NOMO-1 (cell line): ENCODE results near the gene ZNF385A.

Source experiments
- DNase-seq, 2 experiments: peaks; one replicate each; lab custom pipeline; 2025; ENCODE audit not compliant: unreplicated experiment in 2 of 2; lab: John Stamatoyannopoulos, UW

The ZNF385A gene

GRCh38 chr12:54393743-54394142 is 9.2 kb upstream of the ZNF385A start:
- DNase-seq: peak; percentile 46 to 53

- no peak for DNase-seq
These were observed 8.7 kb upstream of the ZNF385A start for GRCh38 chr12:54393207-54393609.

DNA sequence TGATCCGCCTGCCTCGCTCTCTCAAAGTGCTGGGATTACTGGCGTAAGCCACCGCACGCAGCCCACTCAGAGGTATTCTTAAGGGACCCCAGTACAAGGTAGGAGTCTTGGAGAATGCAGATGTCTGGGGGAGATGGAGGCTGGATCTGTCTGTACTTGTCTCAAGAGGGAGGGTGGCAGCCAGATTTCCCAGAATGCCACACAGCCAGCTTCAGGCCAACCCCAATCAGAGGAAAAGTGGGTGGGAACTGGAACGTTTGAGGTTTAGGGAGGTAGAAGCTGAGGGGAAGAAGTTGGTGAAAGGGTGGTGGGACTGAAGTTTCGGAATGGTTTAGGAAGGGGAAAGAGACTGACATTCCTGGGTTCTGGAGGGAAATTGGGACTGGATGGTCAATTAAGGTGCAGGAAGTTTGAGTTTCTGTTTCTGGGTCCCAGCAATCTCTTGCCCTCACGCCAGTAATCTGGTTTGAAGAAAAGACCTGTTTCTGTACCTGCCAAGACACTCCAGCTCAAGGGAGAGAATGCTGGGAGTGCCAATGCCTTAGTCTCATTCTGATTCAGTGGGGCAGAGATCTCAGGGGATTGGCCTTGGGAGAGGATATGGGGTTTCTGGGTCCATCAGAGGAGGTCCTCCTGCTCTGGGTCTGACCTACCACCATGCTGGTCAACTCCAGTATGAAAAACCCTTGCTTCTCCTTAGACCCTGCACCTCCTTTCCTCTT is 8.1 kb upstream of the ZNF385A start:
- DNase-seq: no peak

GRCh38 chr12:54390668-54391551 is 6.4 kb upstream of the ZNF385A start:
- peak; percentile 48 to 71 for DNase-seq

- peak in 1 of 2 experiments; percentile 31 for DNase-seq
These were observed 5.7 kb upstream of the ZNF385A start for GRCh38 chr12:54390176-54390667.

DNA sequence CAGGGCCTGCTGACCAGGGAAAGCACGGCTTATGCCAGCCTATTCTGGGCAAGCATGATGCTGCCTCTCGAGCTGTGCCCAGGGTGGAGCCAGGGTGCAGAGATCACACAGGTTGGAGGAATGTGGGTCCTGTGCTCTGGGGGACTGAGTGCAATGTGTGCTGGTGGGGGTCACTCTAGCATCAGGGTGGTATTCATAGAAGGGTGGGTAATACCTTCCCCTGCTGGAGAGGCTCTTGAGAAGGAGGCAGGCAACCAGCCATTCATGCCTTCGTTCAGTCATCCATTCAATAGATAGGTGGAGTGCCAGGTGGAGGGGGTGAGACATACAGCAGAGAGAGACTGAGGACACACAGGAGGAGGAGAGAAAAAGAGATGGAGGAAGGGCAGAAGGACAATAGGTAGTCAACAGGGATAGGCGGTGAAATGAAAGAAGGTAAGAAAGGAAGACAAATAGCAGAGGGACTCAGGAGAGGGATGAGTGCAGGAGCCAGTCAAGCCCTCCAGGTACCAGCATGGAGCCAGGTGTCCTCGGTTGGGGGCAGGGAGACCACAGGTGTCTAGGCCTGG is 5.2 kb upstream of the ZNF385A start:
- DNase-seq: no peak

DNA sequence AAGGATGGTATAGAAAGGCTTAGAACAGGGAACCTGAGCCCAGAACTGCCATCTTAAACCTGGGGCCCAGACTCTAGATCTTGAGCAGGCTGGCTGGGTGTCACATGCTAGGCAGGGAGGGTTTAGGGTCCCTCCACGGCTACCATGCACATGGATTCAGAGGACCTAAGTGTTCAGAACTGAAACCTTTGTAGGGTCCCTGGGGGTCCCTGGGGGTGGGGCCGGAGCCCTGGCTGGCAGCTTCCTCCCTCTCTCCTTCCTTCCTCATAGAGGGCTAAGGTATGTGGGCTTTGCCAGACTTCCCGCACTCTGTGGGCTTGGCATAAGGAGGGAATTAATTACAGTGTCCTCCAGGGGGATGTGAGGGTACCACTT is 4.6 kb upstream of the ZNF385A start:
- no peak for DNase-seq

DNA sequence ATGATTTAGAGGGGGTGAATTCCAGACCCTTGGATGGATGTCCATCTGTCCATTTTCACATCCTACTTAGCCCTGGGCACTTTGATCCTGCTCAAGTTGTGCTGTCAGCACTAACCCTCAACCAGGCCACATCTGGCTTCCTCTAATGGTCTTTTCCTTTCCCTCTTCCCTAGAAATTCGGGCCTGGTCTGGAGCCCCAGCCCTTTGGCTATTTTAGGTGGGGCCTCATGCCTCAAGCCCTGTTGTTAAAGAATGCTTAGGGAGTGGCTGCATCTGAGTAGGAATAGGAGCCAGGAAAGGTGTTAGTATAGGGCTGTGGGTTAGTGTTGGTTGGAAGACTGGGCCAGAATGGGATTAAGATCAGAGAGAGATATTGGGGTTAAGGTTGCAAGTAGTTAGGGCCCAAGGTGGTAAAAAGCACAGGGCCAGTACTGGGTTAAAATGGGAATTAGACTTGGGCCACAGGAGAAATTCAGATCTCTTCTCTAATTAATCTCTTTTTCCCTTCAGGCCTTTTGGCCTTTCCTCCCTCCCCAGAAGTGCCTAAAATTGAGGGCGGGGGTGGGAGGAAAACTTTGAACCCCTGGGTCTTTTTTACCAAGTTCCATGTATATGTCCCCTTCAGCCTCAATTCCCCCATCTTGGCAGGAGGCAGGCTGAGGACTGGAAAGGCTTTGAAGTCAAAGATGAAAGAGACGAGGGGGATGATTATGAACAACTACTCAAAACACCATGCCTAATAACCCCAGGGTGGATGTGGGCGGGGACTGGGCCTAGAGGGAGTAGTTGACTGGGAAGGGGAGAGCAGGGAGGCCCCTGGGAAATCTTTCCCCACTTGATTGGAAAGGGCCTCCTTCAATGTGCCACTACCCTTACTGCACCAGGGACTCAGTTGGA is 4.0 kb upstream of the ZNF385A start:
- DNase-seq: no peak

- DNase-seq: no peak
These were observed 2.6 kb upstream of the ZNF385A start for GRCh38 chr12:54387114-54387467.

DNA sequence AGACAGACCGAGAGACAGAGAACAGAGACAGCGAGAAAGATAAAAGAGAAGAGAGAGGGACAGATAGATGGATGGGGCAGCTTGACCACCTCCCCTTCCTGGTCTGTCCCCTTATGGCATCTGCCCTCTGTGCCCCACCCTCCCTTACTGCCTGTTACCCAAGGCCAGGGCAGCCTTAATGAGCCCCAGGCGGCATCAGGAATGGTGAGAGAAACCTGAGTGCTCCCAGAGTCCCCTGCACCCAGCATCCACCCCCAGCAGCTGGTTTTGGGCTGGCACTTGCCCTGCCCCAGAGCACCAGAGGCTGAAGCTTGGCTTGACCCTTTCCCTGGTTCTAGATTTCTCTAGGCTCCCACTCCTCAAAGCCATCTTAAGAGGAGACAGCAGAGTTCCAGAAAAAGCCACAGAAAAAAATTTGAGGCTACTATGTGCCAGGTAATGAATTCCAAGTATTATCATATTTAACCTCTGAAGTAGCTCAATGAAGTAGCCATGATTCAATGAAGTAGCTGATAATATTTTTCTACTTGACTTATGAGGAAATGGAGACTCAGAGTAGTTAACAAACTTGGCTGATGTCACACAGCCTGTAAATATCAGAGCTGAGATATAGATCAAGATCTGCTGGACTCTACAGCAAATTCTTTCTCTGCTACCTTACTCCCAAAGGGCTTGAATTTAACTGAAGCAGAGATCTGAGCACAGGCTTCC is 2.0 kb upstream of the ZNF385A start:
- DNase-seq: no peak

GRCh38 chr12:54385251-54385914 is 850 bp upstream of the ZNF385A start:
- DNase-seq: peak; percentile 44 to 73

DNA sequence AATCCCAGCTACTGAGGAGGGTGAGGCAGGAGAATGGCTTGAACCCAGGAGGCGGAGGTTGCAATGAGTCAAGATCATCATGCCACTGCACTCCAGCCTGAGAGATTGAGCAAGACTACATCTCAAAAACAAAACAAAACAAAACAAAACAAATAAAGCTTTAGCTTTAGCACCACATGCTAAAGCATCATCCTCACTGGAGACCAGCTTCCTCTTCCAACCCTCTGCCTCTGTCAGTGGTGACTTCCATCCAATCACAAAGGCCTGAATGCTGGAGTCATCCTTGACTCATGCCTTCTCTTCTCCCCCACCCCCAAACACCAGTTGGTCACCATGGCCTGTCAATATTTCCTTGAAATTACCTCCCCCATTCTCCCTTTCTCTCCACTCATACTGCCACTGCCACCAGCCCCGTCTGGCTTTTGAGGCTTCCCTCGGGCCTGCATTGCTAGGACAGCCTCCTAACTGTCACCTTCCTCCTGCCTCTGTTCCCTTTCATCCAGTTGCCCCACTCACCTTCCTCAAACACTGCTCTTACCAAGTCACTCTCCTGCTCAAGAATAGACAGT is 1.4 kb downstream of the ZNF385A start:
- DNase-seq: peak; percentile 77 to 79

DNA sequence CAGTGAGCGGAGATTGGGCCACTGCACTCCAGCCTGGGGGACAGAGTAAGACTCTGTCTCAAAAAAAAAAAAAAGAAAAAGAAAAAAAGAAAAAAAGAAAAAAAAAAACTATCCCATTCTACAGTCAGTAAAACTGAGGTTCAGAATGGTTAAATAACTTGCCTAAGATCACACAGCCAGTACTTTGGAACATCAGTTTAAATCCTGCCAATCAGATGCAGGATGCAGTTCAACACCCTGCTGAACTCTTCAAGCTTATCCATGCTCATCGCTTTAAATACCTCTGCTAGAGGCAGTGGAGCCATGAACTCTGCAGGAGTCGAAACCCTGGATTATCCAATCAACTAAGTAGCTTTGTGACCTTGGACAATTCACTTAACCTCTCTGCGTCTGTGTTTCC is 3.4 kb downstream of the ZNF385A start:
- no peak for DNase-seq

DNA sequence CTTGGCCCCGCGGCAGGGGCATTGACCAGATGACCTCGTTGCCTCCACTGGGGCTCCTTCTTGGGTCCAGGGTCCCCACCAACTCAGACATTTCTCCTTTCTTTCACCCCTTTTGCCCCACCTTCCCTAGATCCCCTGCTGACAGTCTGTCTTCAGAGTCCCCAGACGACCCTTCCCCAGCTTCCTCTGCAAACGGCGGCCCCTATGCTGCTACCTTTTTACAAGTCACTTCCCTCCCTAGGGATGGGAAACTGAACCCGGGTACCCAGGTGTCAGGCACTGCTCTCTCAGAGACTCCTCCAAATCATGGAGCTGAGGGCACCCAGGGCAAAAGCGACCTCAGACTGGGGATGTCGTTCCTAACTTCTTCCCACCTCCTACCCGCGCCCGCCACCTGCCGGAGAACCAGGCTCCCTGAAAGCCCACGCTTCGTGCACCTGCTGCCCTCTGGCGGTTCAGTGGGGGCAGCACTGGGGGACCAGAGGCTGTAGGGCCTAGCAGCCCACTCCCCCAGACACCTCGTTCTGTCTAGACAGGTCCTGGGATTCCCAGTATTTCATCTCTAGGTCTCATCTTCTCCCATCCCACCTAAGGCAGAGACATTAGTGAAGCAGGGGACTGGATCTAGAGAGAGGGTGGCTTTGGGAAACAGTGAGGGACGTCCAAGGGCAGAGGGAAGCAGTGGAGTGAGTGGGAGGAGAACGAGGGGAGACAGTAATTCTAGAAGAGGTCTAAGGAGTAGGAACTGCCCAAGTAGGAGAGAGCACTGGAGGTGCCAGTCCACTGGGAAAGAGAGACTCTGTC is 4.9 kb downstream of the ZNF385A start:
- peak; percentile 66 to 77 for DNase-seq

DNA sequence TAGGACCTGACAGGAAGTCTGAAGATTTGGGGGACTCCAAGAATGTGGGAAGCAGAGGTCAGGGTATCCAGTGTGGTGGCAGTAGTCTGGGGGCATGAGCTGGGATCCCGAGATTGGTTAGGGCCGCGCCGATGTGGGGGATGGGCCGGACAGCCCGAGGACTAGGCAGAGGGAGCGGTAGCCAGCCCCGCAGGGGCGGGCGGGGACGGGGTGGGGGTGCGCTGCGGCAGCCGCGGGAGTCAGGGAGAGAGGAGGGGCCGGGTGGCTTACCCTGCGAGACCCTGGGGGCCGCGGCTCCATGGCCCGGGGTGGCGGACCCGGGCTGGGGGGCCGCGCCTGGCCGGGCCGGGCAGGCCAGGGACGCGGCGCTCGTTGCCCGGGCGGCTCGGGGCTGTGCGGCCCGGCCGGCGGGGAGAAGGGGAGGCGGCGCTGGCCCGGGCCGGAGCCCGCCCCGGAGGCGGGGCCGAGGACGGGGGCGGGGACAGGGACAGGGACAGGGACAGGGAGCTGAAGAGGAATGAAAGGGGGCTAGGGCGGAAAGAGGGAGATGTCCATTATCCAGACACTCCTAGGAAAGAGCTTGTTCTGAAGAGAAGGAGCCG is 5.6 kb downstream of the ZNF385A start:
- DNase-seq: no peak

DNA sequence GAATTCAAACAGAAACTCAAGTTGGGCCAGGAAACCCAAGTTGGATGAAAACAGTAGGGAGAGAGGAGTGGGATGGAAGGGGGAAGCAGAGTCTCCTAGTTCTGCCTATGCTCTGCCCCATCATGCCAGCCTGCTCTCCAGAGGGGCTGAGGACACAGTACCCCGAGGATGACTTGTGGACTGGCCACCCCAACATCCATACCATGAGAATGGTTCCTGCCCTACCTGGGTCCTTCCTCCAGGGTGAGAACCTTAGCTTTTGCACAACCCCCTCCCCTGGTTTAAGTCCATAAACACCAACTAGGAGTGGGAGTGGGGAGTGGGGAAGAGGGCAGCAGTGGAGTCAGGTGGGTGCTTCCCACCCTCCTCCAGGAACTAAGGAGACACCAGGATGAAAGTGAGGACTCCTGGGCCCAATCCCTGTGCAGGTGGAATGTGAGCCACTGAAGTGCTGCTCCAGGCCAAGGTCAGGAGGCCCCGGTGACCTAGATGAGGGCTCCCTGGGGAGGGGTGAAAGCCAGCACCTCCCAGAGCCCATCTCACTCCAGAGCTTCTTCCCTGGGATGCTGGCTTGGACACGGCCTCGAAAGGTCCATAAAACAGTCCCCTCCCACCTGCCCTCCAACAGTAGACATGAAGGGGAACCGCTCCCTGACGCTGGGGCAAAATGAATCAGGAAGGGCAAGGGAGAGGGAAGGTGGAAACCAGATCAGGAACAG is 6.6 kb downstream of the ZNF385A start:
- no peak for DNase-seq

- no peak for DNase-seq
These were observed 7.5 kb downstream of the ZNF385A start for GRCh38 chr12:54377007-54377406.
